Measurements from ENCODE around the gene ILRUN.

GRCh38 chr6:34663371-34663770, 33.2 kb downstream of the ILRUN start:
- TF ChIP-seq CTCF (IDR thresholded peaks at IDR 0.05) (no peak), POLR2A (IDR thresholded peaks at IDR 0.05) (no peak)

Measured in adrenal gland (tissue), 5 donors.